Daoy (cell line): ENCODE measurements around the gene THSD4. TPM values are rescaled to one million over a fixed set of nuclear protein-coding genes. Genes with fewer than 3 reads are reported as not detected.

Experiments used
- DNase-seq: peaks from one replicate; pipeline ENCODE4 v3.0.0-alpha.2; 2015; ENCODE audit warnings: low read depth
- total RNA-seq: library from RNA; depleted of rRNA; stranded (reverse); fragments of >200 nt; shearing (Covaris generic); gene quantifications from 2 replicates; pipeline ENCODE4 v1.2.3, GENCODE V29; 2014

Gene THSD4
- total RNA-seq, 1 experiment from 2014 or later = 5.4 TPM

DNA sequence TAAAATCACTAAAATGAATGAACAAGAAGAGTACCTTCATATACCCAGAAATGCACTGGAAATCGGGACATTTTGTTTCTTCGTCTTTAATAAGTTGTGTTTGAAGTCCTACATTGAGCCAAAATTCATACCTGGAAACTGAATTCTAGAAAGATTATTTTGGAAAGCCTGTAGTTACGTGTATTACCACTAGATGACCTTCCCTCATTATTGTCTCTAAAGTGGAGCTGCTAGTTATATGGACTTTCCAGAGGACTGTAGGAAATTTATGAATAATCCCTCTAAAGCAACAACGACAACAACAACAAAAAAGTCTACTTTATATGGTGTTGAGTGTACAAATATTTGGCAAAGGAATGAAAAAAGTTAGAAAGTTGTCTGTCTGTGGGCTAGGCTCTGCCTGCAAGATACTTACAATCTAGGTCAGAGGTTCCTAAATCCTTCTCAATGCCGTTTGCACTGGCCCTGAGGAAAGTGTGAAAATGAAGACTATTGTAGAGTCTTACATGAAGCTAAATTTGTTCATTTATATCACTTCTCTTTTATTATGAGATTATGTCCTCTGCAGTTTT, 460.3 kb downstream of the THSD4 start:
- no peak for DNase-seq

DNA sequence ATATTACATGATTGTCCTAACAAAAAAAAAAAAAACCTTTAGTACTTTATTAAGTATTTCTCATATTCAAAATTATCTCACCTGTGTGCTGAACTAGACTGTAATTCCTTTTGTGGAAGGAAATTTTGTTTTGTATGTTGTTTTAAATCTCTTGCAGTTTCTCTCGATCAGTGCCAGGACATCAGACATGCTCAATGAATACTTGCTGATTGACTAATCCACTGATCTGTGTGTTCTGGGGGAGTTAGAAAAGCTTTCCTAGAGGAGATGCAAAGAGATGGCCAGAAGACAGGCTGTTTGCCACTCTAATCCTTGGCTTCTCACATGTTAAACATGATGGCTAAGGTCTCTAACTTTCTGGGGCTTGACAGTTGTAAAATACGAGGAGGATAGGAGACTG, 461.8 kb downstream of the THSD4 start:
- DNase-seq = no peak

DNA sequence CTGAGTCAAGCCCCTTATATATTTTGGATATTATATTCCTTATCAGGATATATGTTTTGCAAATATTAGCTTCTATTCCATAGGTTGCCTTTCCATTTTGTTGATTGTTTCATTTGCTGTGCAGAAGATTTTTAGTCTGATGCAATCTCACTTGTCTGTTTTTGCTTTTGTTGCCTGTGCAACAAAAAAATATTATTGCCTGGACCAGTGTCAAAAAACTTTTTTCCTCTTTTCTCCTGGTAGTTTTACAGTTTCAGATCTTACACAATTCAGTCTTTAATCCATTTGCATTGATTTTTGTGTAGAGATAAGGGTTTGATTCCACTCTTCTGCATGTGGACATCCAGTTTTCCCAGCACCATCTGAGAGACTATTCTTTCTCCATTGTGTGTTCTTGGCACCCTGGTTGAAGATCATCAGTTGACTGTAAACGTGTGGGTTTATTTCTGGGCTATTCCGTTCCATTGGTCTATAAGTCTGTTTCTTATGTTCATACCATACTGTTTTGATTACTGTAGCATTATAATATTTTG, 466.2 kb downstream of the THSD4 start:
- DNase-seq = no peak

DNA sequence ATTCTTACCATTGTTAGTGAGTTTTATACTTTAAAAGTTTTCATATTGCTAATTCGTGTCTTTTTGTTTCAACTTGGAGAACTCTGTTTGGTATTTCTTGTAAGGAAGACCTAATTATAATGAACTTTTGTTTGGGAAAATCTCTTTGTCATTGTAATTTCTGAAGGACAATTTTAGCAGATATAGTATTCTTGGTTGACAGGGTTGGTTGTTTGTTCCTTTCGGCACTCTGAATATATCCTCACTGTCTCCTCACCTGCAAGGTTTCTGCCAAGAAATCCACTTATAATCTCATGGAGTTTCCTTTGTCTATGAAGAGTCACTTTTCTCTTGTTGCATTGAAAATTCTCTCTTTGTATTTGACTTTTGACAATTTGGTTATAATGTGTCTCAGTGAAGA, 469.9 kb downstream of the THSD4 start:
- no peak for DNase-seq

DNA sequence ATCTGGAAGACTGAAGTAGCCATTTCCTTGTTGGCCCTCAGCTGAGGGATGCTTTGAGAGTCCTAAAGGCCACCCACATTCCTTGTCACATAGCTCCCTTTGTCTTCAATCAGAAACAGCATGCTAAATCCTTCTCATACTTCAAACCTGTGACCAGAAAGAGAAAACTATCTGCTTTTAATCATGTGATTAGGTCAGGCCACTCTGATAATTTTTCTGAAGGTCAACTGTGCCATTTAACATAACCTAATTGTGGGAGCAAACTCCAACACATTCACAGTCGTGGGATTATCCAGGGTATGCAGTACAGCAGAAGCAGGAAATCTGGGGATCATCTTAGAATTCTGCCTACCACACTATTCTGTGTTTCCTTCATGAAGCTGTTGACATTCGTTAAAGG, 471.2 kb downstream of the THSD4 start:
- DNase-seq = no peak

DNA sequence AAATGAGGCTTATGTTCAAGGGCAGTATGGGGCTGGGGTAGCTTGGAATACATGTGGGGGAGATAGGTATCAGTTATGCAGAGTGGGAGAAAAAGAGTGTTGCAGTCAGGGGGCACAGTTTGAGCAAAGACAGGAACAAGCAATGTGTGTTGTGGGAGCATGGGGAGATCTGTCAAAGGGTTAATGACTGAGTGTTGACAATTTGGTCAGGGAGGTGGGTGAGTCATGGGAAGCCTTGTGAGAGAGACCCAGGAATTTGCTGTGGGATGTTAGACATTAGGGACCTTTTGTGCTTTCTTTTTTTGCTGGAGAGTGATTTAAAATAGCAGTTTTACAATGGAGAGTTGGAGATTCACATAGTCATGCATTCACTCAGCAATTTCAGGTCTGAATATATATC, 473.5 kb downstream of the THSD4 start:
- peak; percentile 84 for DNase-seq

DNA sequence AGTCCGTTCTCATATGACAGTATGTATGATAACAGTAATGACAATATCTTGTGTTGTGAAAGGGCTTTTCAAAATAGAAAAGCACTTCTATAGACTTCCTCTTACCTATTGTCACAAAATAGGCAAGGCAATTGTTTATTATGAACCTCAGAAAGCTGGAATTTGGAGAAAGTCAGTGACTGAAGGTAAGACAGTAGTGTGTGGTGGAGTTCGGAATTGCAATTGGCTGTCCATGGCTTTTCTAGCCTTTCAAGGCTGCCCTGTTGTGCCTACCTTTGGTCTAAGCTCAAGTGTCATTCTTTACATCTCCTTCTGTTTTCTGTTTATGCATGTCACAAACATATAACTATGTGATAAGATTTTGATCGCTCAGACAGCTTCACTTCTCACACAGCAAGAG, 475.8 kb downstream of the THSD4 start:
- DNase-seq = no peak

DNA sequence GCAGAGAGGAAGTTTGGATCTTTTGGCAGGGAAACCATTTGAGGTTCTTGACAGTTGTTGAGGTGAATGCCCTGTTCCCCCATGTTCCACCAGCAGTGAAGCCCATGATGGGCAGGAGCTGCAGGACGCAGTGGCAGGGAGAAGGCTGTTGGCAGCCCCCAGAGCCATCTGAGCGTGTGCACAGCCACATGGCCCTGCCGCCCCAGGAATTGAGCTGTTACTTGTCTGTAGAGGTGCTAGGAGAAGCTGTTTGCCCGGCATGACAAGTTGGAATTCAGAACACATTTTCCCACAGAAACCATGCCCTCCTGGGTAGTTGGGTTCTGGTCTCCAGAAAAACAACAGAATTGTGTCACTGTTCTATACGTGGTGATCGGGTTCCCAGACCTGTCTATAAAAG, 476.9 kb downstream of the THSD4 start:
- DNase-seq = no peak

DNA sequence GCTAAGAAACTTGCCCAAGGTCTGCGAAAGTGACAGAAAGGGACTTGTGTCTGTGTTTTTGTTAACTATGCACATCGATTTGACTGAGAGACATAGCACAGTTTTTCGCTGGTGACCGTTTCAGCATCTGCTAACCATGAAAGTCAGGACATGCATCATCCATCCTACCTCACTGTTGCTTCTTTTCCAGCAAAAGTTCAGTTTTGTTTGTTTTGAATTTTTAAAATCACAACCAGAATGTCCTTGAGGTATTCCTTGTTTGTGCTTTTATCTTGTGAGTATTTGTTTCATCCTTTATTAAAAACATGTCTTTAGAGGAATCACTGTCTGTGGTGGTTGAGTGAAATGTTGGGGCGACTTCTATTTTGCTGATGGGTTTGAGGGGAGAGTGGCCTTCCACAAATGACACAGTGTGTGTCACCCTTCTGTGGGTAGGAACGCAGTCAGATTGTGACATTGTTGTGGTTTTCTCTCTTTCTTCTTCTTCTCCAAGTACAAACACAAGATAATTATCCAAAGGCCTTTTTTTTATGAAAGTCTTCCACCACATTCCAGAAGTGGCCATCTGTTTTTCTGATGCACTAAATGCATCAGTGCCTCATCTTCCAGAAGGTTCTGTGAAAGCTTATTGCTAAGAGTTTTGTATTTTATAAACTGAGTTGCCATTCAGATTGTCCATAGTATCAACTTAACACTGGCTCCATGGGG, 480.7 kb downstream of the THSD4 start:
- peak; percentile 17 for DNase-seq

DNA sequence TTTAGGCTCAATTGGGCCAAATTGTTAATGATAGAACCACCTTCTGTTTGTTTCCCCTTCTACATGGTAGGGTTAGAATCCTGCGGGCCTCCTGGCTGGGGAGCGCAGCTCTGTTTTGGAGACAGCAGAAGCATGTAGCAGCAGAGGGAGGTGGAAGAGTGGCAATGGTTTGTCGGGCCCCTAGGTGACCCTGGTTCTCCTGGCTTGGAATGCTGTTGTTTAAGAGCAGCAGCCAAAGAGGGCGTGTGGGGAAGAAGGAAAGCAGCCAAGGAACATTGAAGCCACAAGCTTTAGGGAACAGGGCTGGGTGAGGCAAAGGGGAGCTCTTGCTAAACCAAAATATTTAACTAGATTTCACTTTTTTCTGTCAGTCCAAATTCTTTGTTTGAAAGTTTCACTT, 481.4 kb downstream of the THSD4 start:
- DNase-seq = no peak

DNA sequence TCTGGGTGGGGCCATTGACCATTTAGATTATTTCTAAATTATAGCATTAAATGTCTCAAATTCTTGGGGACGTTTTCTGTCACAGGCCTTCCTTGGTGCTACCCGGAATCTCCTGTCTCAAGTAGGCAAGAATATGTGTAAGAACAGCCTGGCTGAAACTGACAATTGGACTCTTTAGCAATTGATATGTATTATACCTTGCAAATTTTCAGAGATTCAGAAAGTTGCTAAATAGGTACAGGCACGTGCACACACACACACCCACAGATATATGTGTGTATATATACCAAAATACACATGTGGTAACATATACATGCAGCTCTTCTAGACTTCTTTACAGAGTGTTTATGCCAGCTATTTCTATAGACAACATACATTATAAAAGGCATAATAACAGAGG, 481.9 kb downstream of the THSD4 start:
- no peak for DNase-seq

DNA sequence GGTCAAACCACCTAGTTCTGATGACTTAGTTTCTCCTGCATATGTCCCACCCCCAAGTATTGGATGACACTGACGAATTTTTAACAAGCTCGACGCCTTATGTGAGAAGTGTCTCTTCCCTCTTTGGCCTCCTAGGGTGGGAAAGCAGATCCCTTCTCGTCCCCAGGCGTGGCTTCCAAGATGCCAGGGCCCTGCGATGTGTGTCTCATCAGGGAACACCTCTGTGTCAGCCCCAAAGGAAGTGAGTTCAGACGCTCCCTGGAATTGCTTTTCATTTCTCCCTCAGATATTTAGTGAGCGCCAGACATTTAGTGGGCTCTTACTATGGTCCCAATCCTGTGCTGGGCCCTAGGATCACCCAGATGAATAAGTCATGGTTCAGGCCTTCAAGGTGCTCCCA, 482.4 kb downstream of the THSD4 start:
- DNase-seq = no peak

DNA sequence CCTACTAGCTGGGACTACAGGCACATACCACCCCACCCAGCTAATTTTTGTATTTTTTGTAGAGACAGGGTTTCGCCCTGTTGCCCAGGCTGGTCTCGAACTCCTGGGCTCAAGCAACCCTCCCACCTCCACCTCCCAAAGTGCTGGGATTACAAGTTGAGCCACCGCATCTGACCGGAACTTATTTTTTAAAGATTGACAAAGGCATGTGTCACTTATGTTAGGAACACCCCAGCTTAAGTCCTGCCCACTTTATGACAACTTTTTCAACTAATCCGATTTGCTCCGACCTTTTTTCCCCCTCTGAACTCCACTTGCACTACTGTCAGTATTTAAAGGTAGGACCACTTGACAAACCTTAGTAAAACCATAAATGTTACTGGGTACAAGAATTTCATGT, 483.5 kb downstream of the THSD4 start:
- DNase-seq = no peak

DNA sequence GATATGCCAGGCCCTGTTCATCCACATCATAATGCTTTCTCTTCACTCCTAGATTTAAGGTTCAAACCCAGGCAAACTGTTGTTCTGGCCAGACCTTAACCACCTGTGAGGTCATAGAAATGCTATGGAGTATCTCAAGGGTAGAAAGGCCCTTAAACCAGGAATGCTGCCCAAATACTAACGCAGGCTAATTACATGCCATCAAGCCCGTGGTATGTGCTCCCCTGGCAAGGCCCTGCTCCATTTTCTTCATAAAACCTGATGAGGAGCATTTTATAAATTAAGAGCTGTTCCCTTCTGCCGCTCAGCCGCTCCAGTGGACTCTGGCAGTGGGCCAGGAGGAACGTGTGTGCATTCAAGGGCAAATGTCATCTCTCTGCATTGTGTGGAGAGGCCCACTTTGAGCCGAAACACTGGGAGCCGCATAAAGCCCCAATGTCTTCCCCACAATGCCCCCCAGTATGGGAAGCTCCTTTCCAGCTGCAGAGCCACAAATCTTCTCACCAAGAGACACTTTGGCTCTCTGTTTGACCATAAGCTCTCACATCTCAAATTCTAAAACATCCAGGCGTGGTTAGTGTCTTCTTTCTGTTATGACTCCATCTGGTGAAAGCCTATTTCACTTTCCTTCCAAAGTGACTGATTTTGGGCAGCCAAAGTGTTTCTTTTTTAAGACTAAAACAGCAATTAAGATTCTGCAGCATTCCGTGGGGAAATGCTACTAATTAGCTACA, 484.3 kb downstream of the THSD4 start:
- no peak for DNase-seq

DNA sequence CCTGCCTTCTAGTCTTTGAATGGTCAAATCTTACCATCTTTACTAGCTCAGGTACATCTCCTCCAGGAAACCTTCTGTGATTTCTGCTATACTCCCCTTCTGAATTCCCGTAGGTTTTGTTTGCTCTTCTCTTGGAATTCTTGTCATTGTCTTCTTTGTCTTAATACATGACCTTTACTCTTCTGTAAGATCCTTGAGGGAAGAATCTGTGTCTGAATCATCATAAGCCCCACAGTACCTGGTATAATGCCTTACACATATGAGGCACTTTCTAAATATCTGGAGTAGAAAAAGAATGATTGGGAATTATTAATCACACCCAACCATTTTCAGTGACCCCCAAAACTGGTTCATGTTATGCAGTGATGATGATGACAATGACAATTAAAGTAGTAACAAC, 485.0 kb downstream of the THSD4 start:
- DNase-seq = no peak

DNA sequence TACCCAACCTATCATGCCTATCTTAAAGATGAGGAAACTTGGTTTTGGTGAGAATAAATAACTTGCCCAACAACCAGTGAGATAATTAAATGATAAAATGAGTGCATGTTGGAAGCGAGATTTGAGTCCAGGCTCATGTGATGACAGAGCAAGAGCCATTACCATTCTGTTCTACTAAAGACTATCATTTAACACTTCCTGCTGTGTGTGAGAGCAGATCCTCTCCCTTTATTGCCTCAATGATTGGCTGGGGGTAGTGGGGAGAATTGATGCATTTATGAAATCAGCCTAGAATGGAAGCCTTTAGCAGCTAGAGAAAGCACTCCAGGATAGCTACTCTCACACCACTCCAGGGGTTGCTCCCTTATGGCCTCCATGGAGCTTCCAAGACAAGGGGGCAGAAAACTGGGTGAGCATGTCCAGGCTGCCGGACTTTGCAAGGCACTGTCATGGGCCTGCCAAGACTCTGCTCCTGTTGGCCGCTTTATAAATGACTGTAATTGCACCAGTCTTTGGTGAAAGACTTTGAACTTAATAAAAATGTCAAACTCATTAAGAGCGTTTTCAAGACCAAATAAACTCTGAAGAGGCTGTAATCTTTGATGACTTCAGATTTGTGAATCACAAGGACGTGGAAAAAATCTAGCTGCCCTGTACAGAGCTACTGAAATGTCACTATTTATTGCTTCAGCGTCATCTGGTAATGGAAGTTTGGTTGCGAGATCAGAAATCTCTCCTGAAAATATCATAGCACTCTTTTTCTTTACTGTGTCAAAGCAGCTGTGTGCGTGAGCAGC, 486.0 kb downstream of the THSD4 start:
- no peak for DNase-seq

DNA sequence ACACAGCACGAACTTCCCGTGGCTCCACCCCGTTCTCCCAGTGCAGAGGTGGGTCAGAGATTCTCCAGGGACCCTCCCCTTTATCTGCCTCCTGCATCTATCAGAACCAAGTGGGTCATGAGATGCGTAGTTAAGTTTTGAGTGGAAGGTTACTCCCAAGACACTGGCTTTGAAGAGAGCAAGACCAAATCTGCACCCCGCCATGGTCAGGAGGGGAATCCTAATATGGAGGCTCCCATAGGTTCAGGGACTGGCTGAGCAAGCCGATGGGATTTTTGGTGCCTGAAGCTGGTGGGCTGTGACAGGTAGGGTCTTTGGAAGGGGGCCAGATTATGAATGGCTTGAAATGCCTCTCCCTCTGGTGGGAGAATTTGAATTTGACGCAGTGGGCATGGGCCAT, 488.1 kb downstream of the THSD4 start:
- no peak for DNase-seq

DNA sequence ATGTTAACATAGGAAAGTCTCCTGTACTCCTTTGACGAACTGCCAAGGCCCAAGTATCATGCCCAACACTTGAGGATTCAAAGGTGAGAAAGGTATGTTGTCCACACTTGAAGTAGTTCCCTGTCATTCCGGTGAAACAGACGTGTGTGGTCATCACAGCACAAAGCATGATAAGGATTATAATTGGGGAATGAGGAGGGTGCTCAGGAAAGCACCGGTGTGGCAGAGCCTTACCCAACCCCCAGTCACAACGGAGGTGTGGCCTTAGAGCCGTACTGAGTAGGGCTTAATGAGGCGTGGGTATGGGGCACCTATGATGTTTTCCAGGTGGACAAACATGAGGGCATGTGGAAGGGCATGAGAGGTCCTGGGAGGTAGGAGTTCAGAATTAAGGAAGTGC, 492.1 kb downstream of the THSD4 start:
- no peak for DNase-seq

DNA sequence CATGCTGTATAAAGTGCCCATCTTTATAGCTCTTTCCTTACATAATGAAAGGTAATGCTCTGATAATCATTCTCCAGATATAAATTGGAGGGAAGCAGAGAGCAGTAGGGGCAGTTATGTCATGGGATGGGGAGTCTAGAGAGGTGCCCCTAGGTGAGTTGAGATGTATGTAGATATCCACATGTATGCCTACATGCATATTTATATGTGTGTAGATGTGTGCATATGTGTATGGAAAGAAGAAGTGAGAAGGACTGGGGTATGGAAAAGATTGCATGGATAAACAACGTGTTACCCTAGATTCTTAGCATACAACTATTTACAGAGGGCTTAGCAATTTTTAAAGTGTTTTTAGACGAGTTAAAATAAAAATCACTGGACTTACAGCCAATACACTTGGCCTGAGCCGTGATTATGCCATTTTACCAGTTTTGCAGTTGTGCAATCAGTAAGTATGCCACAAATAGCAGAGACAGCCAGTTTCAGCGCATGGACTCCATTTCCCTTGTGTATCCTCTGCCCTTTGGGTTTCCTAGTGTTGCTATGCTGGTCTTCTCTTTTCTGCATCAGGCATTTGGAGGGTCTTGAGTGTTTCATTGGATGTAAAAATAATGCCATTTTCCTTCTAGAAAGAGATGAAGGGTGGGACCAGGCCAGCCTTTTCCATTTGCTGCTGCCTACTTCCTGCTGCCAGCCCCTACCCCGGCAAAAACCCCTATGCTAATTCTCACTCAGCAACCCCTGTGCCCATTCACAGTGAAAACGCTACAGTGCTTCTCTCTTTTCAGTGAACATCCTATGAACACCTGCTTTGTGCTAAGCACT, 495.7 kb downstream of the THSD4 start:
- DNase-seq = no peak

DNA sequence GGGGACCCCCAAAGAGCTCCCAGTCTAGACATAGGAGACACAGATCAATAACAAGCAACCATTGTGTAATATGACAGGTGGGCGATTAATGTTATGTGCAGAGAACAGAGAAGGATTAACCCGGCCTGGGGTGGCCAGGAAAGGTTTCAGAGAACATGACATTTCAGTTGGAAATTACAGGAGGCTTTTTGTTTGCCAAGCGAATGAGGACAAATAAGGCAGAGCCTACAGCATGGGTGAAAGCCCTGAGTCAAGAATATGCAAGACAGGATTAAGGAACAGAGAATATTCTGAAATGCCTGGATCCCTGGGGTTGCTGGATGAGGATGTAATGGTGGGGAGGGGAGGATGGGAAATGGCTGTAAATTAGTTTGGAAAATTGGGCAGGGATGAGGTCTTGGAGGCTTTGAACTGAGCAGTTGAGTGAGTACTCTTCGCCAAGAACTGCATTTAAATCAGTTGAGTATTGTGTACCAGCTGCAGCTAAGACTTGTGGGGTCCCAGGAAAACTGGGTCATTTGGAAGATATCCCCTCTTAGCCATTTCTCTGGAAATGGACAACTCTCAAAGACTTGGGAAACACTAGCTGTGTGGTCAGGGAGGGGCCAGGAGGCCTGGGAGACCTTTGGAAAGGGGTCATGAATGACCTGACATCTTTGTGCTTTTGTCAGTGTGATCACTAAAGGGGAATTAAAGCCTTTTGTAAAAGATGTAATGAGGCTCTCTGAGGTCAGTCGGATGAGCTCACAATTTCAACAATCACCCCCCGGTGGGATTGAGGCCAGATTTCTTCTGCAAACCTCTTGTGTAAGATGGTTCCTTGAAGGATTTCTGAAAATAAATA, 496.5 kb downstream of the THSD4 start:
- DNase-seq = no peak

DNA sequence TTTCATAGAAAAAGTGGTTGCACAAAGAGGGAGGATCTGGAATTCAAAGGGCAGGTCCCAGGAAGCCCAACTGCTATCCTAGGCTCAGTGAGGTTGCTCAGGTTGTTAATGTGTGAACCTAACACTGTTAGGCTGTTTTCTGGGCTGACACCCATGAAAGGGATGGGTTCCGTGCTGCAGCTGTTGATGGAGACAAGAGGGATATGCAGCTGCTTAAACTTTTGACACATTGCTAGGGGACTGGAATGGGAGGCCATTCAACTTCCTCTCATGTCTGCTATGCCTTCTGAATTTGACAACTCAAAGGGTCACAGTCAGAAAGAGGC, 497.1 kb downstream of the THSD4 start:
- no peak for DNase-seq
